CD4-positive, alpha-beta T cell treated with Interleukin-6 for 4 hours (primary cell): ENCODE data around the gene OSBPL1A.

Experiments used
- DNase-seq: peaks from one replicate; pipeline ENCODE4 v3.0.0-alpha.2; 2020; ENCODE audit warnings: mixed read lengths

The OSBPL1A gene

GRCh38 chr18:24212939-24213338 lies 184.7 kb downstream of the OSBPL1A start:
- no peak for DNase-seq

GRCh38 chr18:24209558-24209957 lies 188.1 kb downstream of the OSBPL1A start:
- no peak for DNase-seq

- DNase-seq: no peak
Measured at GRCh38 chr18:24208270-24209035, 189.2 kb downstream of the OSBPL1A start.

GRCh38 chr18:24204904-24205303 lies 192.7 kb downstream of the OSBPL1A start:
- DNase-seq: no peak

- no peak for DNase-seq
Measured at GRCh38 chr18:24201699-24202687, 195.6 kb downstream of the OSBPL1A start.

GRCh38 chr18:24200494-24201290 lies 196.9 kb downstream of the OSBPL1A start:
- no peak for DNase-seq

GRCh38 chr18:24199372-24199962 lies 198.2 kb downstream of the OSBPL1A start:
- no peak for DNase-seq

- DNase-seq: no peak
Measured at GRCh38 chr18:24198461-24198860, 199.2 kb downstream of the OSBPL1A start.

GRCh38 chr18:24197412-24197811 lies 200.2 kb downstream of the OSBPL1A start:
- DNase-seq: no peak

GRCh38 chr18:24196764-24197163 lies 200.9 kb downstream of the OSBPL1A start:
- no peak for DNase-seq

GRCh38 chr18:24195296-24196053 lies 202.1 kb downstream of the OSBPL1A start:
- DNase-seq: no peak

GRCh38 chr18:24190590-24190989 lies 207.0 kb downstream of the OSBPL1A start:
- no peak for DNase-seq

GRCh38 chr18:24189664-24190346 lies 207.8 kb downstream of the OSBPL1A start:
- no peak for DNase-seq

GRCh38 chr18:24189007-24189528 lies 208.6 kb downstream of the OSBPL1A start:
- no peak for DNase-seq

- DNase-seq: no peak
Measured at GRCh38 chr18:24188120-24188519, 209.5 kb downstream of the OSBPL1A start.

- no peak for DNase-seq
Measured at GRCh38 chr18:24187689-24188088, 209.9 kb downstream of the OSBPL1A start.

- no peak for DNase-seq
Measured at GRCh38 chr18:24187049-24187448, 210.6 kb downstream of the OSBPL1A start.

- DNase-seq: no peak
Measured at GRCh38 chr18:24185805-24186204, 211.8 kb downstream of the OSBPL1A start.

- DNase-seq: no peak
Measured at GRCh38 chr18:24181806-24182205, 215.8 kb downstream of the OSBPL1A start.

GRCh38 chr18:24180048-24180447 lies 217.6 kb downstream of the OSBPL1A start:
- no peak for DNase-seq
